Upper lobe of right lung (tissue), 1 donor: ENCODE measurements around the gene KCNQ5. TPM values are rescaled to one million over a fixed set of nuclear protein-coding genes. Genes with fewer than 3 reads are reported as not detected.

ENCODE experiments used
- ATAC-seq: fragments of 200-7000 bp; cut with Tn5 transposase; one replicate; pipeline ENCODE4 v1.9.1; 2020; ENCODE audit warnings: mild to moderate bottlenecking, moderate library complexity
- DNase-seq: peaks from one replicate; pipeline ENCODE4 v3.0.0-alpha.2; 2020
- H3K27ac ChIP-seq: fragments of 200-600 bp; one replicate; pipeline ENCODE4 v1.8.0; 2022
- H3K27me3 ChIP-seq: fragments of 200-600 bp; one replicate; pipeline ENCODE4 v1.8.0; 2022; ENCODE audit warnings: mild to moderate bottlenecking
- H3K36me3 ChIP-seq: fragments of 200-600 bp; one replicate; pipeline ENCODE4 v1.8.0; 2022
- H3K4me1 ChIP-seq: fragments of 200-600 bp; one replicate; pipeline ENCODE4 v1.8.0; 2022
- H3K4me3 ChIP-seq: fragments of 200-600 bp; one replicate; pipeline ENCODE4 v1.8.0; 2022; ENCODE audit warnings: mild to moderate bottlenecking
- H3K9me3 ChIP-seq: fragments of 200-600 bp; one replicate; pipeline ENCODE4 v1.8.0; 2022
- CTCF ChIP-seq: fragments of 200-600 bp; IDR thresholded peaks from one replicate; pipeline ENCODE4 v1.8.0; 2022; ENCODE audit warnings: antibody characterized with exemption
- intact Hi-C: fragments of 100-400 bp; cut with DNase I; formaldehyde crosslinking; loops from one replicate; pipeline ENCODE4 v1.11.0; 2022
- total RNA-seq: library from RNA; stranded (reverse); fragmentation: NEBNext Ultra II Directional; extraction: Animal tissue kit (Norgen Biotek cat#: 25700); gene quantifications from one replicate; pipeline ENCODE4 v1.2.1, GENCODE V29; 2021
- donor health status: DM: no; HTN: yes; CAD: no; lungs with severe emphysema.

KCNQ5 gene
- total RNA-seq, 1 donor from 2014 or later, result 1.3 TPM

- Histone ChIP-seq H3K27me3 (no peaks in the 10 kb centered on the region), H3K9me3 (no peaks in the 10 kb centered on the region), H3K27ac (no peak overlapping the region), H3K4me1 (no peaks in the 10 kb centered on the region), H3K36me3 (no peaks in the 10 kb centered on the region), H3K4me3 (no peak overlapping the region)
- TF ChIP-seq CTCF, result no peak
- DNase-seq (no peak), ATAC-seq (no peak)
- intact Hi-C loops, result no loop called here
Measured at GRCh38 chr6:72793641-72794395, 172.0 kb downstream of the KCNQ5 start.

GRCh38 chr6:72798196-72798595, 176.3 kb downstream of the KCNQ5 start:
- no peaks in the 10 kb centered on the region for H3K9me3 ChIP-seq
- no peak for TF ChIP-seq CTCF
- no peaks in the 10 kb centered on the region for H3K4me1 ChIP-seq
- H3K27me3 ChIP-seq, result no peaks in the 10 kb centered on the region
- H3K27ac ChIP-seq, result no peak overlapping the region
- intact Hi-C loops, result no loop called here
- H3K4me3 ChIP-seq, result no peak overlapping the region
- no peaks in the 10 kb centered on the region for H3K36me3 ChIP-seq
- DNase-seq (no peak), ATAC-seq (no peak)

- no peak for TF ChIP-seq CTCF
- Histone ChIP-seq H3K36me3 (no peaks in the 10 kb centered on the region), H3K4me1 (no peaks in the 10 kb centered on the region), H3K9me3 (no peaks in the 10 kb centered on the region), H3K4me3 (no peak overlapping the region), H3K27ac (no peak overlapping the region), H3K27me3 (no peaks in the 10 kb centered on the region)
- intact Hi-C loops, result no loop called here
- no peak for DNase-seq
- ATAC-seq, result no peak
Measured at GRCh38 chr6:72809746-72810379, 188.0 kb downstream of the KCNQ5 start.

- H3K27ac ChIP-seq, result no peak overlapping the region
- ATAC-seq (no peak), DNase-seq (no peak)
- H3K27me3 ChIP-seq, result no peaks in the 10 kb centered on the region
- H3K4me1 ChIP-seq, result no peaks in the 10 kb centered on the region
- H3K9me3 ChIP-seq, result no peaks in the 10 kb centered on the region
- no peak overlapping the region for H3K4me3 ChIP-seq
- TF ChIP-seq CTCF, result no peak
- intact Hi-C loops, result no loop called here
- no peaks in the 10 kb centered on the region for H3K36me3 ChIP-seq
Measured at GRCh38 chr6:72810571-72811280, 188.9 kb downstream of the KCNQ5 start.

- Histone ChIP-seq H3K9me3 (no peaks in the 10 kb centered on the region), H3K27ac (no peak overlapping the region), H3K36me3 (no peaks in the 10 kb centered on the region), H3K4me1 (no peaks in the 10 kb centered on the region), H3K4me3 (no peak overlapping the region), H3K27me3 (no peaks in the 10 kb centered on the region)
- intact Hi-C loops, result no loop called here
- ATAC-seq, result no peak
- TF ChIP-seq CTCF, result no peak
- no peak for DNase-seq
Measured at GRCh38 chr6:72811971-72812421, 190.1 kb downstream of the KCNQ5 start.
